Thyroid gland (tissue), 4 donors: Measurements from ENCODE around the gene SLC1A7.

Experiments
- CTCF ChIP-seq, 6 experiments: fragments of 200-600 bp in 3 of 6; fragments of 450-650 bp in 3 of 6; sonication (generic) in 3 of 6; IDR thresholded peaks; one replicate each; pipeline ENCODE4 v1.5.1; 2016 to 2019; ENCODE audit warnings: antibody characterized with exemption in 6 of 6, mild to moderate bottlenecking in 2 of 6, inconsistent platforms in 1 of 6, moderate library complexity in 1 of 6
- POLR2A ChIP-seq, 2 donors: fragments of 450-650 bp; IDR thresholded peaks; one replicate each; pipeline ENCODE4 v1.6.1; 2017; ENCODE audit warnings: antibody characterized with exemption in 2 of 2, mild to moderate bottlenecking in 2 of 2, moderate library complexity in 1 of 2

- TF ChIP-seq CTCF (IDR thresholded peaks at IDR 0.05) (no peak), POLR2A (IDR thresholded peaks at IDR 0.05) (no peak)
Observed at GRCh38 chr1:53046930-53047329, 95.5 kb downstream of the SLC1A7 start.
